ENCODE measurements around the gene IL1B. TPM values are rescaled to one million over a fixed set of nuclear protein-coding genes. Genes with fewer than 3 reads are reported as not detected.
"Not testable (repeated sequence)": the region's sequence is repeated elsewhere in the genome, so short reads cannot be mapped to it uniquely, and the experiment has no call there.

IL1B gene
- total RNA-seq, 1 donor from 2014 or later = not detected

DNA sequence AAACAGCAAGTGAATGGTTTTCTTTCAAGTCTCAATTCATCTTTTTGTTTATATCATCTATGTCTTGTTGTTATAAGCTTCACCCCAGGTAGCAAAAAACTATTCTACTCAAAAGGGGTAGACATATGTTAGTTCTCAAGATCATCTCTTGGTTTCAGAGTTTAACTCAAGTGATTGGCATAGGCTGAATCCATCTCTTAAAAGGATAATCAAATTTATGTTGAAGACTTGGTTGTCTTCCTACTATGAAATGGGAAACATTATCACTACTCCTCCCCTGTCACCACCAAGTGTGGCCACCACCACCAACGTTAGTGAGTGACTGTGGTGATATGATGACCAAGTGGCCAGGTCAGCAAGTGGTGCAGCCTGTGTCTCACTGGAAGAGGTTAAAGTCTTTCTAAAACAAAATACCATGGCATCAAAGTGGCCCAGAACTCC lies 1.5 kb downstream of the IL1B start:
- TF ChIP-seq, protein P1, sequence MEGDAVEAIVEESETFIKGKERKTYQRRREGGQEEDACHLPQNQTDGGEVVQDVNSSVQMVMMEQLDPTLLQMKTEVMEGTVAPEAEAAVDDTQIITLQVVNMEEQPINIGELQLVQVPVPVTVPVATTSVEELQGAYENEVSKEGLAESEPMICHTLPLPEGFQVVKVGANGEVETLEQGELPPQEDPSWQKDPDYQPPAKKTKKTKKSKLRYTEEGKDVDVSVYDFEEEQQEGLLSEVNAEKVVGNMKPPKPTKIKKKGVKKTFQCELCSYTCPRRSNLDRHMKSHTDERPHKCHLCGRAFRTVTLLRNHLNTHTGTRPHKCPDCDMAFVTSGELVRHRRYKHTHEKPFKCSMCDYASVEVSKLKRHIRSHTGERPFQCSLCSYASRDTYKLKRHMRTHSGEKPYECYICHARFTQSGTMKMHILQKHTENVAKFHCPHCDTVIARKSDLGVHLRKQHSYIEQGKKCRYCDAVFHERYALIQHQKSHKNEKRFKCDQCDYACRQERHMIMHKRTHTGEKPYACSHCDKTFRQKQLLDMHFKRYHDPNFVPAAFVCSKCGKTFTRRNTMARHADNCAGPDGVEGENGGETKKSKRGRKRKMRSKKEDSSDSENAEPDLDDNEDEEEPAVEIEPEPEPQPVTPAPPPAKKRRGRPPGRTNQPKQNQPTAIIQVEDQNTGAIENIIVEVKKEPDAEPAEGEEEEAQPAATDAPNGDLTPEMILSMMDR (IDR thresholded peaks at IDR 0.05) = no peak
- Mint-ChIP-seq H3K9me3 (ENCODE audit: unreplicated experiment) (no peaks in the 10 kb centered on the region), H3K27me3 (ENCODE audit: unreplicated experiment) (peaks cover 2% of the 10 kb centered on the region), H3K27ac (ENCODE audit: unreplicated experiment) (no peak overlapping the region), H3K4me1 (ENCODE audit: unreplicated experiment) (peaks cover 20% of the 10 kb centered on the region), H3K4me3 (ENCODE audit: unreplicated experiment) (no peak overlapping the region), H3K36me3 (ENCODE audit: unreplicated experiment) (no peaks in the 10 kb centered on the region)
- no peak for DNase-seq (ENCODE audit: extremely low spot score, unreplicated experiment)

DNA sequence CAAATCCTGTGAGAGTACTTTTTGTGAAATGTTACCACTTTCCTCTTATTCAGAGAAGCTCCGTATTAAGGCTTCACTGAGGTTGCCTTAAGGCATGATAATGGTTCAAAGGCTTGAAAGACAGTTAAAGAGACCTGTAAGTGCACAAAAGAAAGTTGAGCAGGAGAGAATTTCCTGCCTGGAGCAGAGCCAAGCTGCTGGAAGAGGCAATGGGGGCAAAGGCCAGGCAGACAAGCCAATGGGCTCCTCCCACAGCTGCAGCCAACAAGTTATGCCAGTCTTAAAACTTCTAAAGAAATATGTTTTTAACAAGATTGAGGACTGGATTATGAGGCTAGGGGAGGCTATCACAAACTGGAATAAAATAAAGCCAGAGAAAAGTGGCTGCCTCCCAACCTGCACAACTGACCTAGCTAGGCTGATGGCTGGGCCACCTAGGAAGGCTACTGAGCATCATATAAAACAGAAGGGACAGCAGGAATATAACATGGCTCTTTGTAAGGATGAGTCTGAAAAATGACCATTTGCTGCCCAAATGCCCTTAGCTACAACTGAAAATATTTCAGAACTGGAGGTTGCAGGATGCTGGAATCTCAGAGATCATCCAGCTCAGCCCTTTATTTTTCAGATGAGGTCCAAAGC lies 2.1 kb downstream of the IL1B start:
- Mint-ChIP-seq H3K27ac (ENCODE audit: unreplicated experiment) (no peak overlapping the region), H3K4me1 (ENCODE audit: unreplicated experiment) (peaks cover 18% of the 10 kb centered on the region), H3K4me3 (ENCODE audit: unreplicated experiment) (no peak overlapping the region), H3K27me3 (ENCODE audit: unreplicated experiment) (peaks cover 2% of the 10 kb centered on the region), H3K36me3 (ENCODE audit: unreplicated experiment) (no peaks in the 10 kb centered on the region), H3K9me3 (ENCODE audit: unreplicated experiment) (no peaks in the 10 kb centered on the region)
- peak; percentile 63 for DNase-seq (ENCODE audit: extremely low spot score, unreplicated experiment)
- TF ChIP-seq, protein P1 (IDR thresholded peaks at IDR 0.05) = no peak

DNA sequence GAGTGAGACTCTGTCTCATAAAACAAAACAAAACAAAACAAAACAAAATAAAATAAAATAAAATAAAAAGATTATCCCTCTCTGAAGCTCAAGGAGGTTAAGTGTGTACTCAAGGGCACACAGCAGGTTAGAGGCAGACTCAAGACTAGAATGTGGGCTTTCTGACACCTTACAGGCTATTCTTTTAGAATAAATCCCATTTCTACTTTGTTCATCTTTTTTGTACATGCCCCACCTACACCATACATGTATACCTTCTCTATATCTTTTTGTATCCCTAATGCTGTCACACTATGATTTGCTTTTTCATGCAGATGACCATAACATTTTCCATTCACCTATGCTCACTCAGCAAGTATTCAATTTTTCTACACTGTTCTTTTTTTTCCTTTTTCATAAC lies 2.6 kb downstream of the IL1B start:
- Mint-ChIP-seq H3K27me3 (ENCODE audit: unreplicated experiment) (peaks cover 2% of the 10 kb centered on the region), H3K4me1 (ENCODE audit: unreplicated experiment) (peaks cover 18% of the 10 kb centered on the region), H3K4me3 (ENCODE audit: unreplicated experiment) (no peak overlapping the region), H3K27ac (ENCODE audit: unreplicated experiment) (no peak overlapping the region), H3K9me3 (ENCODE audit: unreplicated experiment) (no peaks in the 10 kb centered on the region), H3K36me3 (ENCODE audit: unreplicated experiment) (no peaks in the 10 kb centered on the region)
- TF ChIP-seq, protein P1 (IDR thresholded peaks at IDR 0.05) = no peak
- no peak for DNase-seq (ENCODE audit: extremely low spot score, unreplicated experiment)

DNA sequence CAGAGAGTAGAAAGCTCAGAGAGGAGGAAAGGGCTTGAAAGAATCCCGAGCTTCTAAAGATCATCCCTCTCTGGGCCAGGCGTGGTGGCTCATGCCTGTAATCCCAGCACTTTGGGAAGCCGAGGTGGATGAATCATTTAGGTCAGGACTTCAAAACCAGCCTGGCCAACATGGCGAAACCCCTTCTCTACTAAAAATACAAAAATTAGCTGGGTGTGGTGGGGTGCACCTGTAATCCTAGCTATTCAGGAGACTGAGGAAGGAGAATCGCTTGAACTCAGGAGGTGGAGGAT lies 3.0 kb downstream of the IL1B start:
- H3K27me3 Mint-ChIP-seq (ENCODE audit: unreplicated experiment); H3K36me3 Mint-ChIP-seq (ENCODE audit: unreplicated experiment); H3K27ac Mint-ChIP-seq (ENCODE audit: unreplicated experiment); H3K4me3 Mint-ChIP-seq (ENCODE audit: unreplicated experiment); H3K9me3 Mint-ChIP-seq (ENCODE audit: unreplicated experiment); DNase-seq (ENCODE audit: extremely low spot score, unreplicated experiment): not testable (repeated sequence)
- peaks cover 18% of the 10 kb centered on the region for H3K4me1 Mint-ChIP-seq (ENCODE audit: unreplicated experiment)

DNA sequence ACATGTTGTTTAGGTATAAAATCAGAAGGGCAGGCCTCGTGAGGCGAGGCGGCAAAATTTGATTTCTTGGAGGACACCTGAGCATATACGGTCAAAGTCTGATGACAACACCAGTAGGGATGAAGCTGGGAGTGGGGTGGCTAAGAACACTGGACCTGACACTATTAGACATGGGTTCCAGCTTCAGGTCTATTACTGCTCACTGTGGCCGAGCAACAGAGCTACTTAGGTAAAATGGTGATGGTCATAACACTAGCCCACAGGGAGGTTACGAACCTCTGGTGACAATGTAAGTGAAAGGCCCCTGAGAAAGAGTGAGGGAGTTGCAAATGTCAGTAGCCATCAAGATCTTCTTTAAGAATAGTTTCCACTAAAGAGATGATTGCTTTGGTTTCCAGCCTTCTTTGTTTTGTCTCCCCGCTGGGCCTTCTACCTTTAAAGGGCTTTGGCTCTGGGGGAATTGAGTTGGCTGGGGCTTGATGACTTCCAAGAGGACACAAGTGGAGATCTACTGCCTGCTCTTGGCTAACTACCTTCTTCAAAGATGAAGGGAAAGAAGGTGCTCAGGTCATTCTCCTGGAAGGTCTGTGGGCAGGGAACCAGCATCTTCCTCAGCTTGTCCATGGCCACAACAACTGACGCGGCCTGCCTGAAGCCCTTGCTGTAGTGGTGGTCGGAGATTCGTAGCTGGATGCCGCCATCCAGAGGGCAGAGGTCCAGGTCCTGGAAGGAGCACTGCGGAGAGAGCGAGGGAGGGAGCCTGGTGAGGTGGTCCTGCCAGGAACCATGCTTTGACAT lies 3.5 kb downstream of the IL1B start:
- Mint-ChIP-seq H3K36me3 (ENCODE audit: unreplicated experiment) (no peaks in the 10 kb centered on the region), H3K27ac (ENCODE audit: unreplicated experiment) (no peak overlapping the region), H3K4me3 (ENCODE audit: unreplicated experiment) (no peak overlapping the region), H3K27me3 (ENCODE audit: unreplicated experiment) (no peaks in the 10 kb centered on the region), H3K4me1 (ENCODE audit: unreplicated experiment) (peaks cover 18% of the 10 kb centered on the region), H3K9me3 (ENCODE audit: unreplicated experiment) (no peaks in the 10 kb centered on the region)
- DNase-seq (ENCODE audit: extremely low spot score, unreplicated experiment) = no peak
- TF ChIP-seq, protein P1 (IDR thresholded peaks at IDR 0.05) = no peak

Measured in osteocyte (in vitro differentiated cells).